Heart left ventricle (tissue), 16 donors: ENCODE results near the gene ZNF598. TPM values are rescaled to one million over a fixed set of nuclear protein-coding genes. Genes with fewer than 3 reads are reported as not detected.

ENCODE experiments used
- ATAC-seq, 4 donors: fragments of 200-7000 bp; cut with Tn5 transposase; one replicate each; pipeline ENCODE4 v1.9.1; 2020 to 2022; ENCODE audit warnings: moderate library complexity in 4 of 4, mild to moderate bottlenecking in 3 of 4, moderate number of reproducible peaks in 1 of 4
- DNase-seq, 5 donors: peaks; one replicate each; pipeline ENCODE4 v3.0.0-alpha.2; 2020
- H3K27ac ChIP-seq, 12 donors: fragments of 200-600 bp; sonication (generic) in 4 of 12; one replicate each; pipeline versions ENCODE4 v1.5.0 to v1.8.0; 2016 to 2022; ENCODE audit warnings: mild to moderate bottlenecking in 2 of 12
- H3K27me3 ChIP-seq, 9 donors: fragments of 200-600 bp; sonication (generic) in 2 of 9; one replicate each; pipeline versions ENCODE4 v1.5.1 to v1.8.0; 2016 to 2022; ENCODE audit warnings: mild to moderate bottlenecking in 3 of 9
- H3K36me3 ChIP-seq, 9 donors: fragments of 200-600 bp; sonication (generic) in 2 of 9; one replicate each; pipeline versions ENCODE4 v1.5.0 to v1.8.0; 2018 to 2022; ENCODE audit warnings: mild to moderate bottlenecking in 2 of 9
- H3K4me1 ChIP-seq, 12 donors: fragments of 200-600 bp; sonication (generic) in 4 of 12; one replicate each; pipeline versions ENCODE4 v1.5.0 to v1.8.0; 2016 to 2022; ENCODE audit warnings: mild to moderate bottlenecking in 3 of 12
- H3K4me3 ChIP-seq, 12 donors: fragments of 200-600 bp; sonication (generic) in 4 of 12; one replicate each; pipeline versions ENCODE4 v1.5.0 to v1.8.0; 2017 to 2022; ENCODE audit warnings: mild to moderate bottlenecking in 9 of 12, moderate library complexity in 4 of 12
- H3K9me3 ChIP-seq, 12 donors: fragments of 200-600 bp; sonication (generic) in 4 of 12; one replicate each; pipeline versions ENCODE4 v1.5.0 to v1.8.0; 2016 to 2022; ENCODE audit warnings: mild to moderate bottlenecking in 1 of 12
- CTCF ChIP-seq, 12 donors: fragments of 200-600 bp; sonication (generic) in 4 of 12; IDR thresholded peaks; one replicate each; pipeline versions ENCODE4 v1.5.0 to v1.8.0; 2018 to 2022; ENCODE audit warnings: antibody characterized with exemption in 12 of 12, mild to moderate bottlenecking in 5 of 12
- POLR2A ChIP-seq, 2 donors: fragments of 450-650 bp; IDR thresholded peaks; one replicate each; pipeline ENCODE4 v1.6.1; 2017; ENCODE audit warnings: antibody characterized with exemption in 2 of 2, mild to moderate bottlenecking in 2 of 2, moderate library complexity in 2 of 2
- WGBS, 4 donors: extraction: QIAGEN DNeasy Blood & Tissue Kit in 2 of 4; methylation state at CpG; one replicate each; pipeline versions ENCODE4 v1.1.5 to v1.1.7; 2013 to 2018; 5-methylcytosine and 5-hydroxymethylcytosine counted together
- intact Hi-C, 10 donors: fragments of 100-400 bp; cut with DNase I; formaldehyde crosslinking; loops; one replicate each; pipeline versions ENCODE4 v1.11.1 to v1.14.2; 2022
- polyA plus RNA-seq, 2 donors: library from polyadenylated mRNA; stranded (reverse); fragments of 200-250 nt; gene quantifications; one replicate each; pipeline ENCODE4 v1.2.3, GENCODE V29; 2013
- total RNA-seq, 9 donors: library from RNA; depleted of rRNA in 2 of 9; stranded (reverse); fragments of >200 nt in 2 of 9; fragmentation: NEBNext Ultra II Directional in 3 of 9; extraction: Animal tissue kit (Norgen Biotek cat#: 25700) in 3 of 9; gene quantifications; one replicate each; pipeline versions ENCODE4 v1.1.0 to v1.2.4, GENCODE V29; 2016 to 2023
- donor health status: ischemic (EF 13 %, LVEDD 7.1; RV severe dilation, severe dysfunction).
- donor health status: healthy with polysubstance abuse.
- donor health status: DM: no; HTN: yes; CAD: no.
- donor health status: DM: no; HTN: no; CAD: no.
- donor health status: ischemic (EF 25% LVEDD 6.9; RV normal size, moderate dysfunction).
- donor health status: ischemic (EF 25% LVEDD 5.7; RV mildly dilated, moderate dysfunction).
- donor health status: healthy.
- donor health status: DM: yes; HTN: yes; CAD: no.
- donor health status: ischemic (EF 35%, LVEDD 5.7; RV mildly dilated, moderate dysfunction).
- donor health status: nonischemic (EF 11% LVEDD 7.7; RV severe dilation, severe dysfunction).
- donor health status: DM: yes; HTN: yes; CAD: no.
- donor health status: PGD.
- donor health status: ischemic (EF 29% LVEDD 5.4; RV normal size, mild dysfunction).
- donor health status: nonischemic (EF 23%, LVEDD 6.1; RV moderate dilation, normal function).

The ZNF598 gene
- total and polyA plus RNA-seq, 11 donors: 9.4 to 47.4 (median 17.0) TPM

- H3K27ac ChIP-seq: no peak overlapping the region
- H3K27me3 ChIP-seq: peaks cover 11 to 39% (median 30%) of the 10 kb centered on the region in 9 donors
- H3K4me3 ChIP-seq: peak overlapping the region in 7 of 12 donors; percentile 13 to 59 (median 30)
- peaks cover 5 to 36% (median 18%) of the 10 kb centered on the region in 12 donors for H3K4me1 ChIP-seq
- no peak for DNase-seq
- intact Hi-C loops: loop anchor here in 1 of 10 donors (10.0 kb wide), 1 partner anchor 126 kb away; no protein-coding TSS in a partner anchor
- TF ChIP-seq CTCF (IDR thresholded peaks at IDR 0.05) (no peak), POLR2A (IDR thresholded peaks at IDR 0.05) (no peak)
- no peak for ATAC-seq
- no peaks in the 10 kb centered on the region for H3K9me3 ChIP-seq
- 4 to 6% (median 5%) methylated on average over 42 to 50 of the region's 50 CpGs for WGBS, 4 donors
- H3K36me3 ChIP-seq: peaks cover 0 to 18% (median 11%) of the 10 kb centered on the region in 9 donors
Measured at GRCh38 chr16:1990351-1991134, 19.1 kb downstream of the ZNF598 start.

DNA sequence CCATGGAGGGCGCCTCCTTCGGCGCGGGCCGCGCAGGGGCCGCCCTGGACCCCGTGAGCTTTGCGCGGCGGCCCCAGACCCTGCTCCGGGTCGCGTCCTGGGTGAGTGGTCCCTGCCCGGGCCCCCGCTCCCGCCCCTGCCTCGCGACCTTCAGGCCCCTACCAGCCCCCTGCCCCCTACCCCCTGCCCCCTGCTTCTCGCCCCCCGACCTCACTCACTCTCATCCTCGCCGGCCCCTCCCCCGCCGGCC lies 19.6 kb downstream of the ZNF598 start:
- intact Hi-C loops: loop anchor here in 1 of 10 donors (10.0 kb wide), 1 partner anchor 125 kb away; no protein-coding TSS in a partner anchor
- Histone ChIP-seq H3K36me3 (peaks cover 0 to 20% (median 13%) of the 10 kb centered on the region in 9 donors), H3K9me3 (no peaks in the 10 kb centered on the region), H3K4me1 (peaks cover 6 to 41% (median 22%) of the 10 kb centered on the region in 12 donors), H3K4me3 (peak overlapping the region in 5 of 12 donors; percentile 28 to 59 (median 30)), H3K27ac (no peak overlapping the region), H3K27me3 (peaks cover 11 to 39% (median 30%) of the 10 kb centered on the region in 9 donors)
- 0 to 2% (median 1%) methylated on average over 3 to 25 of the region's 25 CpGs for WGBS, 4 donors
- DNase-seq: no peak
- no peak for TF ChIP-seq CTCF (IDR thresholded peaks at IDR 0.05)
- no peak for ATAC-seq

DNA sequence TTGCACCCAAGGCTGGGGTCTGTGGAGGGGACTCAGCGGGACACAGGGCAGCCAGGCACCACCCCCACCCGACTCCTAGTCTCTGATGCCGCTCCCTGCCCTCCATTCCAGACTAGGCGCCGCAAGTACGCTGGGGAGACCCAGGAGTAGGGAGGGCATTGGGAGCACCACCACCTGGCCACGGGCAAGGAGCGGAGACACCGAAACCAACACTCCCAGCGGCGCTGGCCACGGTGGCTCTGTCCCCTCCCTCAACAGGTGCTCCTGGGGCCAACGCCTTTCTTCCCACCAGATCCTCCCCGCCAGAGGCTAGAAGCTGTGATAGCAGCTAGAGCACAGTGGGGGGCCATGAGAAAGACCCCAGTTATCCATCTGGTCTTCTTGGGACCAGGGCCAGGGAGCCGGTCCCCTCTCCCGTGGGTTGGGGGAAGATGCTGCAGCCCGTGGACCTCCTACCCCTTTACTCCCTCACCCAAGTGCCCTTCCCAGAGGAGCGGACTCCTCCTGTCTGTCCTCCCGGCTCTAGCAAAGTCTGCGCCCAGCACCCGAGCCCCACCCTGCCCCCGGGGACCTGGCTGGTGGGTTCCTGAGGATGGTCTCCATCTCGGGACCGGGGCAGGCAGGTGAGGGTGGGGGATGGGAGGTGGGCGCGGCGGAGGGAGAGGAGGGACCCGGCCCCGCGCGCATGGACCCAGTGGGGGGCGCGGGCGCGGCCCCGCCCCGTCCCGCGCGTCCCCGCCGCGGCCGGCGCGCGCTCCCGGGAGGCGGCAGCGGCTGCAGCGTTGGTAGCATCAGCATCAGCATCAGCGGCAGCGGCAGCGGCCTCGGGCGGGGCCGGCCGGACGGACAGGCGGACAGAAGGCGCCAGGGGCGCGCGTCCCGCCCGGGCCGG lies 20.2 kb downstream of the ZNF598 start, which contains the start of gene SYNGR3:
SYNGR3 (plus strand) TSS at position 762 of the 892 bp plus-strand sequence. CDS start 133 bp downstream, outside the sequence.
- Histone ChIP-seq H3K27ac (no peak within 1 kb of the TSS), H3K36me3 (peaks cover 0 to 20% (median 13%) of the 10 kb centered on the region in 9 donors), H3K4me3 (peak within 1 kb of the TSS in 7 of 12 donors; percentile 13 to 59 (median 30)), H3K4me1 (peaks cover 8 to 47% (median 27%) of the 10 kb centered on the region in 12 donors), H3K27me3 (peaks cover 11 to 39% (median 30%) of the 10 kb centered on the region in 9 donors), H3K9me3 (no peaks in the 10 kb centered on the region)
- DNase-seq (no peak), ATAC-seq (no peak)
- intact Hi-C loops: loop anchor here in 1 of 10 donors (10.0 kb wide), 1 partner anchor 125 kb away; no protein-coding TSS in a partner anchor
- TF ChIP-seq POLR2A (IDR thresholded peaks at IDR 0.05) (no peak), CTCF (IDR thresholded peaks at IDR 0.05) (no peak)
- 5 to 21% (median 10%) methylated on average over 15 to 67 of the region's 67 CpGs for WGBS, 4 donors
